Measurements from ENCODE around the gene MAPK8IP1. TPM values are rescaled to one million over a fixed set of nuclear protein-coding genes. Genes with fewer than 3 reads are reported as not detected.

Gene MAPK8IP1
- total RNA-seq, 4 donors from 2014 or later: 3.6 to 8.0 (median 4.5) TPM

DNA sequence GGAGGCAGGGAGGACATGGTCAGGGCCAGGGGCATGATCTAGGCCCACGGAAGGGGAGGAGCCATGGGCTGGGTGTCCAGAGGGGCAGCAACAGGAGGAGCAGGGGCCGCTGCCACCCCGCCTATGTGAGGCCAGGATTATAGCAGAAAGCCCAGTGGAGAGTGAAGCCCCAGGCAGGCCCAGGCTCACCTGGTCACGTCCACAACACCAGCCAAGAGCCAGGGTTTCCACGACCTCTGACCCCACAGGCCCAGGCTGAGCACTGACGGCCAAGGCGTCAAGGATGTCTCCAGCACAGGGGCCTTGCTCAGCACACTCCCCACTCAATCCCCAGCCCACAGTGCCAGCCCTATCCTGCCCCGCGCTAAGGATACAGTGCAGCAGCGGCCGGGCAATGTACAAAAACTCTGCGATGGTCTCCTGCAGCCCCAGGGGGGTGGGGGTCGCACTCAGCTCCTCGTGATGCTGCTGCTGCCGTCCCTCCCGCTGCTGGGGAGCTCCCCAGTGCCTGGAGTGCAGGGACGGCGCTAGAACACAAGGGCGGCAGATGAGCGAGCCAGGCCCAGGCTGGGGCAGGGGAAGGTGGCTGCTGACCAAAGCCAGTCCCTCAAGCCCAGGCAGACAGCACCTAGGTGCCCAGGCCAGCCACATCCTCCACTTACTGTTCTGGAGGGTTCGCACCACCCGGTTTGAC lies 28.6 kb downstream of the MAPK8IP1 start:
- Histone ChIP-seq H3K4me1 (peaks cover 24% of the 10 kb centered on the region), H3K27ac (no peak overlapping the region), H3K4me3 (no peak overlapping the region), H3K9me3 (no peaks in the 10 kb centered on the region), H3K27me3 (no peaks in the 10 kb centered on the region), H3K36me3 (peaks cover 71% of the 10 kb centered on the region)
- no peak for TF ChIP-seq CTCF (IDR thresholded peaks at IDR 0.05)
- no peak for TF ChIP-seq POLR2AphosphoS5 (IDR thresholded peaks at IDR 0.05)
- TF ChIP-seq POLR2A (IDR thresholded peaks at IDR 0.05): no peak
- TF ChIP-seq EP300 (IDR thresholded peaks at IDR 0.05): no peak
- WGBS: 88% methylated on average over 12 of the region's 22 CpGs
- DNase-seq (ENCODE audit: low spot score in 2 of 2): no peak

GRCh38 chr11:45915446-45915845 lies 30.0 kb downstream of the MAPK8IP1 start:
- Histone ChIP-seq H3K27ac (no peak overlapping the region), H3K36me3 (peaks cover 57% of the 10 kb centered on the region), H3K9me3 (no peaks in the 10 kb centered on the region), H3K4me1 (peaks cover 30% of the 10 kb centered on the region), H3K27me3 (no peaks in the 10 kb centered on the region), H3K4me3 (no peak overlapping the region)
- 91% methylated on average over 9 of the region's 13 CpGs for WGBS
- no peak for DNase-seq (ENCODE audit: low spot score in 2 of 2)
- no peak for TF ChIP-seq POLR2A (IDR thresholded peaks at IDR 0.05)

- Histone ChIP-seq H3K27ac (peak overlapping the region; percentile 92), H3K9me3 (no peaks in the 10 kb centered on the region), H3K4me3 (peak overlapping the region; percentile 89), H3K27me3 (peaks cover 4% of the 10 kb centered on the region), H3K4me1 (peaks cover 40% of the 10 kb centered on the region), H3K36me3 (peaks cover 39% of the 10 kb centered on the region)
- no peak for DNase-seq (ENCODE audit: low spot score in 2 of 2)
- WGBS: 7% methylated on average over 14 of the region's 16 CpGs
- TF ChIP-seq CTCF (IDR thresholded peaks at IDR 0.05): no peak
Observed at GRCh38 chr11:45917286-45917622, 31.8 kb downstream of the MAPK8IP1 start.

- WGBS: under 1% methylated on average over 39 of the region's 45 CpGs
- Histone ChIP-seq H3K27me3 (peaks cover 9% of the 10 kb centered on the region), H3K9me3 (no peaks in the 10 kb centered on the region)
Observed at GRCh38 chr11:45917623-45918330, 32.3 kb downstream of the MAPK8IP1 start, which contains the start of gene PEX16. Gene PEX16, minus strand, starts transcription at chr11:45917877. Its CDS starts 66 bp downstream, at chr11:45917811.

DNA sequence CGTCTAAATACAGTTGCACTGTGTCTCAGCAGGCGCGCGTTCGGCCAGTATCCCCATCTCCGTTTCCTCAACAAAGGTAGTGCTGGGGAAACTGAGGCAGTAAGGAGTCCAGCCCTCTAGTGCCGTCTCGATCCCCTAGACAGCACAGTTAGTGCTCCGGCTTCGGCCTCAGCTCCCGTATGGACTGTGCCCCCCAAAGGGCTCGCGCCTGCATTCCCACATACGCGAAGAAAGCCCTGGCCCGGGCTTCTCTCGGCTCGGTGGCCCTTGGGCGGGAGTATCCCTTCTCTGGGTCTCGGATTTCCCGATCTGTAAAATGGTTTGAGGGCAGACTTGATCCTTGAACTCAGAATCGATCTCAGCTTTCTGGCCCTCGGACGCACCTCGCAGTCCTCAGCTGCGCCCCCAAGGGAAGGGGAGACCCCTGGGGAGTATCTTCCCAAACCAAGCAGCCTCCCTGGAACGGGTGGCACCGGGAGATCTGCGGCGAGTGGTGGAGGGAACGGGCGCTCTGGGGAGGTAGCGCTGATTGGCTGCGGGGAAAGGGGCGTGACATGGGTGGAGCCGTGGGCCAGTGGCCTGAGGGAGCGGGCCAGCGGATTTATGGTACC lies 33.0 kb downstream of the MAPK8IP1 start:
- Histone ChIP-seq H3K4me3 (peak overlapping the region; percentile 89), H3K36me3 (peaks cover 27% of the 10 kb centered on the region), H3K27ac (peak overlapping the region; percentile 92), H3K4me1 (peaks cover 51% of the 10 kb centered on the region), H3K9me3 (no peaks in the 10 kb centered on the region), H3K27me3 (peaks cover 15% of the 10 kb centered on the region)
- DNase-seq (ENCODE audit: low spot score in 2 of 2): peak; percentile 91
- no peak for TF ChIP-seq POLR2A (IDR thresholded peaks at IDR 0.05)
- TF ChIP-seq CTCF (IDR thresholded peaks at IDR 0.05): no peak
- no peak for TF ChIP-seq EP300 (IDR thresholded peaks at IDR 0.05)
- no peak for TF ChIP-seq POLR2AphosphoS5 (IDR thresholded peaks at IDR 0.05)
- 1% methylated on average over 22 of the region's 38 CpGs for WGBS

More at GRCh38 chr11:45917623-45918330, 32.3 kb downstream of the MAPK8IP1 start, which contains the start of gene PEX16:
- DNase-seq (ENCODE audit: low spot score in 2 of 2): peak; percentile 98 to 99
- Histone ChIP-seq H3K36me3 (peaks cover 34% of the 10 kb centered on the region), H3K4me3 (peak within 1 kb of the TSS; percentile 89), H3K27ac (peak within 1 kb of the TSS; percentile 92), H3K4me1 (peaks cover 45% of the 10 kb centered on the region)
- no peak for TF ChIP-seq EP300 (IDR thresholded peaks at IDR 0.05)
- TF ChIP-seq CTCF (IDR thresholded peaks at IDR 0.05): no peak
- peak; percentile 14 to 94 (median 79) for TF ChIP-seq POLR2AphosphoS5 (IDR thresholded peaks at IDR 0.05)
- peak in 1 of 2 donors; percentile 70 for TF ChIP-seq POLR2A (IDR thresholded peaks at IDR 0.05)

Data from suprapubic skin (tissue), 4 donors.